Sciatic nerve (tissue), 2 donors: ENCODE measurements around the gene KLHDC7B. TPM values are rescaled to one million over a fixed set of nuclear protein-coding genes. Genes with fewer than 3 reads are reported as not detected.

ENCODE experiments used
- ATAC-seq: fragments of 200-7000 bp; cut with Tn5 transposase; one replicate; pipeline ENCODE4 v1.9.1; 2020; ENCODE audit warnings: mild to moderate bottlenecking, moderate library complexity
- DNase-seq: peaks from one replicate; pipeline ENCODE4 v3.0.0-alpha.2; 2020; ENCODE audit warnings: low spot score
- intact Hi-C: fragments of 100-400 bp; cut with DNase I; formaldehyde crosslinking; loops from one replicate; pipeline ENCODE4 v1.14.2; 2022
- total RNA-seq: library from RNA; stranded (reverse); fragmentation: NEBNext Ultra II Directional; extraction: Animal tissue kit (Norgen Biotek cat#: 25700); gene quantifications from one replicate; pipeline ENCODE4 v1.2.1, GENCODE V29; 2021
- donor health status: DM: no; HTN: no; CAD: no.
- donor health status: DM: no; HTN: no; CAD: no.

The KLHDC7B gene
- total RNA-seq, 1 donor from 2014 or later, result 0.13 TPM

GRCh38 chr22:50578776-50579310 lies 33.1 kb downstream of the KLHDC7B start:
- intact Hi-C loops, result no loop called here
- DNase-seq (no peak), ATAC-seq (no peak)

DNA sequence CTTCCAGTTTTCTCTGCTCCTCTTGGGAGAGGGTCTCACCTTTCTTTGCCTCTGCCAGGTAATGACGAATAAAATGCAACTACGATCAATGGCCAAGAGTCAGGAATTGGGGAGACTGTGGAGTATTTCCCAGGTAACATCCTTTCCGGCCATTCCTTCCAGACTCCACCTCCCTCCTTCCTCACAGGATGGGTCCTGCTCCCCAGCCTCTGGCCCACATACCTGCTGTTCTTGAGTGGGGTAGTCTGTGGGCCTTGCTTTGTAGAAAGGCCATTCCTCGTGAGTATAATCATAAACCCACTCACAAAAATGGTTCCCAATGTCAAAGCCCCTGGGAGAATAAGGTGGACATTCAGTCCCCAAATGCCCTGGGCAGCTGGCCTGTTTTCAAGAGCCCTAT lies 34.1 kb downstream of the KLHDC7B start:
- ATAC-seq, result no peak
- DNase-seq, result no peak
- intact Hi-C loops, result no loop called here

DNA sequence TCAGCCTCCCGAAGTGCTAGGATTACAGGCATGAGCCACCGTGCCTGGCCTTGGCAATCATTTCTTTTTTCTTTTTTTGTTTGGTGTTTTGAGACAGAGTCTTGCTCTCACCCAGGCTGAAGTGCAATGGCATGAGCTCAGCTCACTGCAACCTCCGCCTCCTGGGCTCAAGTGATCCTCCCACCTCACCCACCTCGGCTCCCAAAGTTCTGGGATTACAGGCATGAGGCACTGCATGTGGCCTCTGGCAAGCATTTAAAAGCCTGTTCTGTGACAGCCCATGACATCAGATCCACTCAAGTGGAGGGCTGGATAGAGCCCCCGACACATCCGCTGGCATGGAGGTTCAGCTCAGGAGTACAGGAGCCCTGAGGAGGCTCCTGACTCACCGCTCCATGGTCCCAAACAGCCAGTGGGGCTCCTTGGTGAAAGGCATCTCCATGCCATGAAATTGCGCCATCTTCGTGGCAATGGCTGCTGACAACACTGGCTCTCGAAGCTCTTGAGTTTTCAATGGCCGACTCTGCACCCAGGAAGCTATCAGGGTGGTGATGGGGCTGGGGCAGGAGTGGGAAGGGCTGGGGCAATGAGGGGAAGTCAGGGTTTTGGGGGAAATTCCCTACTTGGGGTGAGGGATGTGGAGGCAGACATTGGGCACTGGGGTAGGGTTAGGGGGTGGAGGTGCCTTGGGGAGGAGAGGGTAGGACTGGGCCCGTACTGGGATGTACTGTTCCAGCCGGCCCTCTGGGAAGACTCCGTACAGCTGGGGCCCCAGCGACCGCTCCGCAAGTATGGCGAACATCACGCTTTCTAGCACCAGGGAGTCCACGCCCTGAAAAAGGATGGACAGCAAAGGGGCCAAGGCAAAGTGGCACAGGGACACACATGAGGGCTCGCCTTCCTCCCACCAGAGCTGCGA lies 35.6 kb downstream of the KLHDC7B start:
- ATAC-seq (no peak), DNase-seq (peak; percentile 64)
- intact Hi-C loops, result no loop called here

GRCh38 chr22:50581950-50582492 lies 36.3 kb downstream of the KLHDC7B start:
- ATAC-seq (no peak), DNase-seq (no peak)
- intact Hi-C loops, result no loop called here

DNA sequence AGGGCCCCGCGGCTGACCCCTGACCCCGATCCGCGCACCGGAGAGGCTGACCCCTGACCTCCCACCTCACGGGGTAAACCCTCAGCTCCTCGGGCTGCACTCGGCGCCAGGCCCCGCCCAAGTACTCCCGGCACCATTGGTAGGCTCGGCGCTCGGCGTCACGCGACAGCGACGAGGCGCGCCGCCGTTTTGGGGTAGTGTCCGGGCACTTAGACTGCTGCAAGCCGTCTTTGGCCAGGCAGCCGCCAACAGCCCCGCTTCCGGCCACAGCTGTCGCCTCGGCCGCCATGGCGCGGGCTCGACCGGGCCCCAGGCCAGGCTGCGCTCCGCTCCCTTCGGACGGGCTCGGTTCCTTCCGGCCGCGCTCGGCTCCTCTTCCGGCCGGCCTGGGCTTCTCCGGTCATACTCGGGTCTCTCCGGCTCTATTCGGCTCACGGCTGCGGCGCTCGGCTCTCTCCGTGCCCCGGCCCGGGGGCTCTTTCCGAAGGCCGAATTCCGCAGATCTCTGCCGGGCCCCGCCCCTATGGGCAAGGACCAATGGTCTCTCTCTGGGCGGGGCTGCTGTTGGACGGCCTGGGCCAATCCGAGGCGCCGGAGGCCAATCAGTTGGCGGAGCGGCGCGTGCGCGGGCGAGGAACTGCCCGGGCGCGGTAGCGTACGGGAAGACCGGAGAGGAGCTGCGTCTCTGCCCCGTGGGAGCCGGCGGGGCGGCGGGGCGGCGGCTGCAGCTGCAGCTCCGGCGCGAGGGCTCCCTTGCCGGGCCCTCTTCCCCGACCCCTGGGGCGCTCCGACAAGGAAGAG lies 37.0 kb downstream of the KLHDC7B start, which contains the start of gene CHKB:
Gene CHKB, minus strand, starts transcription at position 357 of the 801 bp plus-strand sequence. Its CDS starts 68 bp downstream, at position 289.
- peak; percentile 98 for ATAC-seq
- peak; percentile 99 for DNase-seq
- intact Hi-C loops, result no loop called here

DNA sequence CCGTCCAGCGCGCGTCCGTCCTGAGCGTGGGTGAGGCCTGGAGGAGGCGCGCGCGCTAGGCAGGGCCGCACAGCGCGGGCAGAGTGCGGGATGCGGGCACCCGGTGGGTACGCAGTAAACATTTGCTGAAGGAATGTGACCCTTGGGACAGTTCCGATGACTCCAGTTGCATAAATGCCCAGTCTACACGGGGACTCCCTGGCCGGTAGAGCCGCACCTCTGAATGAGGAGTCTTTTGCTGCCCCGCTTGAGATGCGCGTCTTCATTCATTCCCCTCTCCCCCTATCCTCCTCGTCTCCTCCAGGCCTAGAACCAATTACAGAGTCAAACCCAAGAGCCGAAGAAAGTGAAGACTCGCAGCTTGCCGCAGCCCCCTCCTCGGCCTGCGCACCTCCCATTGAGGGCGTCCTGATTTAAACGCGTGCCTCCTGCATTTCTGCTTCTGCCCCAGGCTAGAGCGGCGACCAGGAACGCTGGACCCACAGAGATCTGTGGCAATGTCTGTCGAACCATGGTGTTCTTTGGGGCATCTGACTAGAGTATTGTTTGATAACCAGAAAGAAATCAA lies 37.7 kb downstream of the KLHDC7B start:
- ATAC-seq (peak; percentile 13), DNase-seq (peak; percentile 52)
- intact Hi-C loops, result no loop called here

DNA sequence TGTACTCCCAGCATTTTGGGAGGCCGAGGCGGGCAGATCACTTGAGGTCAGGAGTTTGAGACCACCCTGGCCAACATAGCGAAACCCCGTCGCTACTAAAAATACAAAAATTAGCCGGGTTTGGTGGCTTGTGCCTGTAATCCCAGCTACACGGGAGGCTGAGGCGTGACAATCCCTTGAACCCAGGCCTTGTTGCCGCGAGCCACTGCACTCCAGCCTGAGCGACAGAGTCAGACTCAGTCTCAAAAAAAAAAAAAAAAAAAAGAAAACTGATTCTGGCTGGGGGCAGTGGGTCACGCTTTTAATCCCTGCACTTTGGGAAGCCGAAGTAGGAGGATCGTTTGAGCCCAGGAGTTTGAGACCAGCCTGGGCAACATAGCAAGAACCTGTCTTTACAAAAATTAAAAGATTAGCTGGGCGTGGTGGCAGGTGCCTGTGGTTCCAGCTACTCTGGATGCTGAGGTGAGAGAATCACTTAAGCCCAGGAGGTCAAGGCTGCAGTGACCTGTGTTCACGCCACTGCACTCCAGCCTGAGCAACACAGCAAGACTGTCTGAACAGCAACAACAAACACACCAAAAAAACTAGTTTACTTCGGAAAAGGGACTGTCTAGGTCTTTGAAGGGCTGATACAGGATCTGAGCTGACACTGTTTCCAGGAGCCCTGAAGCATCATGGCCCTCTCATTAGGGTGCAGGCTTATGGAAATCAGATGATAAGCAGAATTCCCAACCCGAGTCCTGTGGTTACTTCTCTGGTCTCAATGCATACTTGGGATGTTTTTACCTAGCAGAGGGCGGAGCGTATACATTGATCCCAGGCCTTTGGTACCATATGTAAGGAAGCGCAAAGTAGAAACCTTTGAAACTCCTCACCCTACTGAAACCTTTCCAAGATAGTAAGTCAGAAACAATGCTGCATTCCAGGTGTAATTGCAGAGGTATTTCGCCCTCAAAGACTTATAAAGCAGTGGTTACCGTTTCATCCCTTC lies 38.7 kb downstream of the KLHDC7B start:
- ATAC-seq (no peak), DNase-seq (no peak)
- intact Hi-C loops, result no loop called here

DNA sequence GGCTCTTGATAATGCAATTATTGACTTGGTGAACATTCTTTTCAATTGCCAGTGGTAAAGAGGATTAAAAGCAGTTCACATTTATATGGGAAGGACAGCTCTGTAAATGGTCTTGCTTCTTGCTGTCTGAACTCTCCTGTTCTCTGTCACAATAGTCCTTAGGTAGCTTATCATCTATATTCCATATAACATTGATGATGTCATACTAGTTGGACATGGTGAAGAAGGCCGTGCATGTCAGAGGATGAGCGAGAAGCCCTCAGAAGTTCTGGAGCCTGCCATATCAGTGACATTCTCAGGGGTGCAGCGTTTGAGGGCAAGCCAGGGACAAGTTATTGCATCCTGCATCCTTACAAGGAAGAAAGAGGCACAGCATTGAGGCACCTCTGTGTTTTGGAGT lies 39.5 kb downstream of the KLHDC7B start:
- no peak for DNase-seq
- ATAC-seq, result no peak
- intact Hi-C loops, result no loop called here

GRCh38 chr22:50585781-50586180 lies 40.1 kb downstream of the KLHDC7B start:
- ATAC-seq (no peak), DNase-seq (no peak)
- intact Hi-C loops, result no loop called here

GRCh38 chr22:50586416-50586815 lies 40.7 kb downstream of the KLHDC7B start:
- intact Hi-C loops, result no loop called here
- ATAC-seq (no peak), DNase-seq (no peak)

- DNase-seq (no peak), ATAC-seq (no peak)
- intact Hi-C loops, result no loop called here
Measured at GRCh38 chr22:50587407-50587806, 41.7 kb downstream of the KLHDC7B start.

DNA sequence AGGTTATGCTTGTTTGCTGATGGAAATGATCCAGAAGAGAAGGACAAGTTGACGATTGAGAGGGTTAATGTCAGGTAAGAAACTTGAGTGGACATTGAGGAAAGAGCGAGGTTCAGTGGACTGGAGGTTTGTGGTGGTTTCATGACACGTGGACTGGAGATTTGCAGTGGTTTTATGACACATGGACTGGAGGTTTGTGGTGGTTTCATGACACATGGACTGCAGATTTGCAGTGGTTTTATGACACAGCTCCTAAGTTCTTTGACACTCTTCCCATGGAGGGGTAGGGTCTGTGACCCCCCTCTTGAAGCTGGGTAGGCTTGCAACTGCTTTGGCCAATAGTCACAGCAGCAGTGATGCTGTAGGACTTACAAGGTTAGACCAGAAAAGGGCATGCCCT lies 49.5 kb downstream of the KLHDC7B start:
- no peak for ATAC-seq
- intact Hi-C loops, result no loop called here
- DNase-seq, result no peak

DNA sequence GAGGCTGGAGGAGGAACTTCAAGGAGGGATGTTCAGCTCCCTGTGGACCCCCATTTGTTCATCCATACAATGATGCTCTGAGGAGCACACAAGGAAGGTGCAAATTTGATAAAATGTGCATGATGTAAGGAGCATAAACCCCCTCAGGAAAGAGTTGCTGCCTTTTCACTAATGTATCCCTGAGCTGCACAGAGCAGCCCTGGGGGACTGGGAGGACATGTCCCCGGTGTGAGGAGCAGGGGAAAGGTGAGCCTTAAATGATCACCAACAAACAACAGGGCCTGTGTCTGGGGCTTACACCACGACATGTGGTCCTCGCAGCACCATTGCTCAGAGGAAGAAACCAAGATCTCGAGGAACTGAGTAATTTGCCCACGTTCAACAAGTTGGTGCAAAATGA lies 51.4 kb downstream of the KLHDC7B start:
- DNase-seq, result no peak
- no peak for ATAC-seq
- intact Hi-C loops, result no loop called here

GRCh38 chr22:50599816-50600455 lies 54.2 kb downstream of the KLHDC7B start:
- intact Hi-C loops, result no loop called here
- DNase-seq, result peak; percentile 78
- ATAC-seq, result peak; percentile 79

DNA sequence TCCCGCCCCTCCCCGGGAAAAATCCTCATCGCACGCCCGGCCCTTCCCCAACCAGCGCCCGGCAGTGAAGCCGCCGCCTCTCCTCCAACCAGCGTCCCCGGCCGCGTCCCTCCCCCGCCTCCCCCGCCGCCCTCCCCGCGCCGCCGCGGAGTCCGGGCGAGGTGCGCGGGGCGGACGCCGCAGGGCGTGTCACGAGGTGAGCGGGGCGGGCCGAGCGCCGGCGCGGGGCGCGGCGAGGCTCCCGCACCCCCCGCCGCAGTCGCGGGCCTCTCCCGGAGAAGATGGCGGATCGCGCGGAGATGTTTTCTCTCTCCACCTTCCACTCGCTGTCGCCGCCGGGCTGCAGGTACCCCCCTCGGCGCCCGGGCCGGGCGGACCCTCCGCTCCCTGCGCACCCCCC lies 54.8 kb downstream of the KLHDC7B start, which contains the start of gene MAPK8IP2:
Gene MAPK8IP2, plus strand, starts transcription at position 256 of the 400 bp plus-strand sequence. Its CDS starts 26 bp downstream, at position 282.
- intact Hi-C loops, result no loop called here
- no peak for ATAC-seq
- no peak for DNase-seq
